ENCODE data around the gene GGNBP2. TPM values are rescaled to one million over a fixed set of nuclear protein-coding genes. Genes with fewer than 3 reads are reported as not detected.

GGNBP2 gene
- polyA plus RNA-seq, 3 donors, result 22.3 to 89.5 (median 31.5) TPM

DNA sequence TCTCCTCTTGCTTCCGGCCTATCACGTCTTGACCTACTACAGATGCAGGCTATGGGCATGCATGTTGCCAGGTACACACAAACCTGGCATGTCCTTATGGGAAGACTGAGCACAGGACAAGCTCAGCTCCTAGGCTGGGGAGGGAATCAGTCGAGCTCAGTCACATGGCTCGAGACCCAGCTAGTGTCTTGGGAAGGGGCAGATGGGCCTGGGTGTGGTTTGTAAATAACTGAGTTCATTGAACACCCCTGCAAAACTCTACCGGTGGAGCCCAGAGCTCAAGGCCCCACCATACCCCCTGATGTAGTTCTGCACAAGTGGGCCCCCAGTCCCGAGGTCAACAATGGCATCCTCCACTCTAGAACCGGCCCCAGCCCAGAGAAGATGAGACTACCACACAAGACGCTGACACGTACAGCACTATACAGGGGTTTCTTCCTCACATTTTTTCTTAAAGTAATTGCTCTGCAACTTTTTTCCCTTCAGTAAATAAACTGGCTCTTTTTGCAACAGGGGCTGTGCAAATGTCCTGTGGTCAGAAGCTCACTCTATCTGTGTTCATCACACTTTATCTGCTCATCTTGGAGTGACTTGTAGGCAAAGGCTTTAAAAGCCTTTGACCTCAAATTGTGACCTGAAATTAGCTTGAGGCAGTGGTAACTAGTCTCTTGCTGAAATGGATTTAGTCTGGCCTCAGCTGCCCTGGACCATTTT is 35.3 kb upstream of the GGNBP2 start:
- peaks cover 30 to 91% of the 10 kb centered on the region in 2 donors for H3K36me3 ChIP-seq (replicated peaks in 1 of 2; ENCODE audit: control insufficient read depth in 1 of 2, insufficient read depth in 2 of 2, low read length in 2 of 2)

DNA sequence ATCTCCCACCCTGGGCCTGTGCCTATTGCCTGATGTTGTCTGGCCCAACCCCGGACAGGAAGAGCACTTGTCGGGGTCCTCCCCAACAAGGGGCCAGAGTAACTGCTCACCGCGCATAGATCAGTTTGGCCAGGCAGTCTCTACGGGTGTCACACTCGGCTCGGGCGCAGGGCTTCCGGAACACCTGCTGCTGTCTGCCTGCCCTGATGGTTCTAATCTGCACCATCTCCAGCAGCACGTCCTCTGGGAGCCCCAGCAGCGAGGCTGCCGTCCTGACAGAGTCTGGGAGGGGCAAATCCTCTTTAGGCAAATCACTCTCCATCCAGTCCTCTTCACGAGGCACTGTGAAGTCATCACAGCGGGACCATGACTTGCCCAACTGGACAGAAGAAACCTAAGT is 34.1 kb upstream of the GGNBP2 start:
- no peak overlapping the region for H3K9ac ChIP-seq (ENCODE audit: insufficient read depth, low read length, poor library complexity, severe bottlenecking)

More for the DNA sequence above, 35.3 kb upstream of the GGNBP2 start:
- H3K4me2 ChIP-seq (replicated peaks; ENCODE audit: extremely low read depth, low read length, poor library complexity, severe bottlenecking), result no peak overlapping the region
- no peaks in the 10 kb centered on the region for H3K27me3 ChIP-seq (ENCODE audit: control insufficient read depth in 2 of 2, insufficient read depth in 2 of 2, low read length in 2 of 2)
- TF ChIP-seq, protein P1, sequence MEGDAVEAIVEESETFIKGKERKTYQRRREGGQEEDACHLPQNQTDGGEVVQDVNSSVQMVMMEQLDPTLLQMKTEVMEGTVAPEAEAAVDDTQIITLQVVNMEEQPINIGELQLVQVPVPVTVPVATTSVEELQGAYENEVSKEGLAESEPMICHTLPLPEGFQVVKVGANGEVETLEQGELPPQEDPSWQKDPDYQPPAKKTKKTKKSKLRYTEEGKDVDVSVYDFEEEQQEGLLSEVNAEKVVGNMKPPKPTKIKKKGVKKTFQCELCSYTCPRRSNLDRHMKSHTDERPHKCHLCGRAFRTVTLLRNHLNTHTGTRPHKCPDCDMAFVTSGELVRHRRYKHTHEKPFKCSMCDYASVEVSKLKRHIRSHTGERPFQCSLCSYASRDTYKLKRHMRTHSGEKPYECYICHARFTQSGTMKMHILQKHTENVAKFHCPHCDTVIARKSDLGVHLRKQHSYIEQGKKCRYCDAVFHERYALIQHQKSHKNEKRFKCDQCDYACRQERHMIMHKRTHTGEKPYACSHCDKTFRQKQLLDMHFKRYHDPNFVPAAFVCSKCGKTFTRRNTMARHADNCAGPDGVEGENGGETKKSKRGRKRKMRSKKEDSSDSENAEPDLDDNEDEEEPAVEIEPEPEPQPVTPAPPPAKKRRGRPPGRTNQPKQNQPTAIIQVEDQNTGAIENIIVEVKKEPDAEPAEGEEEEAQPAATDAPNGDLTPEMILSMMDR (IDR thresholded peaks at IDR 0.05), result no peak
- H2AFZ ChIP-seq (ENCODE audit: insufficient read depth, low read depth, low read length, poor library complexity, severe bottlenecking), result no peak overlapping the region
- no peaks in the 10 kb centered on the region for H3K9me3 Mint-ChIP-seq
- H3K27ac ChIP-seq (ENCODE audit: low read depth in 1 of 2, low read length in 2 of 2), result no peak overlapping the region
- H3K36me3 Mint-ChIP-seq, result peaks cover 58 to 72% of the 10 kb centered on the region in 2 donors
- H3K4me3 Mint-ChIP-seq, result no peak overlapping the region
- H3K9me3 ChIP-seq (replicated peaks in 1 of 2; ENCODE audit: control insufficient read depth in 1 of 2, insufficient read depth in 1 of 2, low read length in 2 of 2), result no peaks in the 10 kb centered on the region
- H3K27me3 Mint-ChIP-seq (ENCODE audit: low read depth in 3 of 3), result peaks cover 0 to 4% (median 0%) of the 10 kb centered on the region in 3 donors
- no peak overlapping the region for H3K4me3 ChIP-seq (replicated peaks in 1 of 3; ENCODE audit: low read depth in 2 of 3, low read length in 3 of 3)
- WGBS (ENCODE audit: insufficient coverage), result 98% methylated on average over 5 of the region's 9 CpGs
- no peak for DNase-seq
- H3K9ac ChIP-seq (ENCODE audit: insufficient read depth, low read length, poor library complexity, severe bottlenecking), result no peak overlapping the region
- no peak overlapping the region for H3K27ac Mint-ChIP-seq
- H3K4me1 ChIP-seq (ENCODE audit: control insufficient read depth in 1 of 2, insufficient read depth in 2 of 2, low read length in 2 of 2), result no peaks in the 10 kb centered on the region
- H3K79me2 ChIP-seq (ENCODE audit: insufficient read depth, low read length), result no peaks in the 10 kb centered on the region
- H4K20me1 ChIP-seq (ENCODE audit: insufficient read depth, low read length), result no peaks in the 10 kb centered on the region
- H3K4me1 Mint-ChIP-seq, result no peaks in the 10 kb centered on the region
- intact Hi-C loops (cut with micrococcal nuclease), result no loop called here

More for the DNA sequence above, 34.1 kb upstream of the GGNBP2 start:
- Histone ChIP-seq H3K36me3 (replicated peaks in 1 of 2; ENCODE audit: control insufficient read depth in 1 of 2, insufficient read depth in 2 of 2, low read length in 2 of 2) (peaks cover 22 to 93% of the 10 kb centered on the region in 2 donors), H3K9me3 (replicated peaks in 1 of 2; ENCODE audit: control insufficient read depth in 1 of 2, insufficient read depth in 1 of 2, low read length in 2 of 2) (no peaks in the 10 kb centered on the region), H3K79me2 (ENCODE audit: insufficient read depth, low read length) (no peaks in the 10 kb centered on the region), H4K20me1 (ENCODE audit: insufficient read depth, low read length) (no peaks in the 10 kb centered on the region), H3K27ac (ENCODE audit: low read depth in 1 of 2, low read length in 2 of 2) (no peak overlapping the region), H3K27me3 (ENCODE audit: control insufficient read depth in 2 of 2, insufficient read depth in 2 of 2, low read length in 2 of 2) (no peaks in the 10 kb centered on the region), H3K4me1 (ENCODE audit: control insufficient read depth in 1 of 2, insufficient read depth in 2 of 2, low read length in 2 of 2) (no peaks in the 10 kb centered on the region), H3K4me2 (replicated peaks; ENCODE audit: extremely low read depth, low read length, poor library complexity, severe bottlenecking) (no peak overlapping the region), H3K4me3 (replicated peaks in 1 of 3; ENCODE audit: low read depth in 2 of 3, low read length in 3 of 3) (no peak overlapping the region), H2AFZ (ENCODE audit: insufficient read depth, low read depth, low read length, poor library complexity, severe bottlenecking) (no peak overlapping the region)
- Mint-ChIP-seq H3K27me3 (ENCODE audit: low read depth in 3 of 3) (peaks cover 0 to 4% (median 0%) of the 10 kb centered on the region in 3 donors), H3K4me1 (no peaks in the 10 kb centered on the region), H3K4me3 (no peak overlapping the region), H3K9me3 (no peaks in the 10 kb centered on the region), H3K27ac (peak overlapping the region in 1 of 7 donors; percentile 62), H3K36me3 (peaks cover 58 to 68% of the 10 kb centered on the region in 2 donors)
- no peak for DNase-seq
- intact Hi-C loops (cut with micrococcal nuclease), result no loop called here
- TF ChIP-seq, protein P1 (IDR thresholded peaks at IDR 0.05), result no peak
- 90% methylated on average over 11 of the region's 14 CpGs for WGBS (ENCODE audit: insufficient coverage)

Data from CD14-positive monocyte (primary cell).